ENCODE results near the gene GP2. TPM values are rescaled to one million over a fixed set of nuclear protein-coding genes. Genes with fewer than 3 reads are reported as not detected.

The GP2 gene
- total RNA-seq, 1 donor from 2014 or later, result not detected

Other genes starting within 250 kb of the GP2 start
- not detected for gene UMOD, start 25.2 kb upstream of the GP2 start, total RNA-seq (ENCODE audit: unreplicated experiment)
- not detected for gene PDILT, start 77.2 kb upstream of the GP2 start, total RNA-seq (ENCODE audit: unreplicated experiment)
- gene ACSM5, start 82.0 kb upstream of the GP2 start, total RNA-seq (ENCODE audit: unreplicated experiment), result not detected
- gene ACSM2A, start 124.0 kb upstream of the GP2 start, total RNA-seq (ENCODE audit: unreplicated experiment), result not detected
- gene ACSM2B, start 248.9 kb upstream of the GP2 start, total RNA-seq (ENCODE audit: unreplicated experiment), result not detected

All from endothelial cell (in vitro differentiated cells).